ENCODE measurements around the gene FLNC. TPM values are rescaled to one million over a fixed set of nuclear protein-coding genes. Genes with fewer than 3 reads are reported as not detected.

Gene FLNC
- polyA plus RNA-seq, 1 of the 3 experiments (the other 2 are of a cell fraction) = 43.7 TPM

GRCh38 chr7:128886391-128887168, 56.4 kb downstream of the FLNC start (continued):
- TF ChIP-seq PBX3 (IDR thresholded peaks at IDR 0.05) (no peak), MEF2A (IDR thresholded peaks at IDR 0.05; ENCODE audit: borderline replicate concordance, low read depth) (no peak), RCOR1 (IDR thresholded peaks at IDR 0.05; ENCODE audit: low read length) (no peak)

- no peak overlapping the region for H3K4me2 ChIP-seq
- peaks cover 14% of the 10 kb centered on the region; the same call in 1 of the 2 replicates for H3K27me3 ChIP-seq (ENCODE audit: insufficient read depth)
- ChIA-PET POLR2A (no interaction called here), CTCF (interaction anchor here (1.5 to 9.7 kb wide), 3 partner anchors 13 to 461 kb away, joined by 13 to 104 read pairs (median 59); no protein-coding TSS in a partner anchor)
- no peaks in the 10 kb centered on the region for H3K79me2 ChIP-seq (ENCODE audit: insufficient read depth)
- WGBS (ENCODE audit: low lambda C conversion rate) = 90% methylated on average over 4 of the region's 7 CpGs
- DNase-seq = no peak
- no peaks in the 10 kb centered on the region; a peak in 1 of 4 replicates for H3K4me1 ChIP-seq (ENCODE audit: control insufficient read depth in 1 of 2, insufficient read depth in 2 of 2, low read depth in 1 of 2, low read length in 1 of 2)
- H3K27ac ChIP-seq (ENCODE audit: low read depth in 2 of 2, low read length in 1 of 2) = no peak overlapping the region
- no peak overlapping the region for H2AFZ ChIP-seq (ENCODE audit: low read depth)
- H3K4me3 ChIP-seq (ENCODE audit: low read depth in 2 of 2, low read length in 1 of 2) = no peak overlapping the region
- H3K9me2 ChIP-seq = no peaks in the 10 kb centered on the region
- H3K9me3 ChIP-seq = no peaks in the 10 kb centered on the region
- TF ChIP-seq IRF3 (IDR thresholded peaks at IDR 0.05; ENCODE audit: low read depth, low read length) = no peak
- TF ChIP-seq GATA2 (CRISPR knock-in tag; IDR thresholded peaks at IDR 0.05) = no peak
- TF ChIP-seq MAX (IDR thresholded peaks at IDR 0.05; ENCODE audit: low read depth) = no peak
- TF ChIP-seq MEF2A (IDR thresholded peaks at IDR 0.05; ENCODE audit: borderline replicate concordance, low read depth) = no peak
- no peak for TF ChIP-seq GABPA (IDR thresholded peaks at IDR 0.05; ENCODE audit: low read depth)
- TF ChIP-seq FOXJ3 (CRISPR knock-in tag; IDR thresholded peaks at IDR 0.05) = no peak
- TF ChIP-seq RXRA (IDR thresholded peaks at IDR 0.05; ENCODE audit: borderline replicate concordance, low read depth) = no peak
- TF ChIP-seq TCF12 (IDR thresholded peaks at IDR 0.05) = no peak
- no peak for TF ChIP-seq CTCF (IDR thresholded peaks at IDR 0.05)
- no peak for TF ChIP-seq MXI1 (IDR thresholded peaks at IDR 0.05; ENCODE audit: low read depth, low read length)
- no peak for TF ChIP-seq YY1 (IDR thresholded peaks at IDR 0.05; ENCODE audit: low read depth)
- TF ChIP-seq EP300 (IDR thresholded peaks at IDR 0.05; ENCODE audit: borderline replicate concordance in 1 of 2, low read depth in 1 of 2, low read length in 1 of 2) = no peak
- TF ChIP-seq TAF1 (IDR thresholded peaks at IDR 0.05; ENCODE audit: borderline replicate concordance, low read depth, low read length) = no peak
- no peak for TF ChIP-seq SIN3A (IDR thresholded peaks at IDR 0.05; ENCODE audit: borderline replicate concordance, low read depth, low read length)
- TF ChIP-seq RAD21 (IDR thresholded peaks at IDR 0.05; ENCODE audit: low read length) = no peak
- no peak for TF ChIP-seq CHD2 (IDR thresholded peaks at IDR 0.05; ENCODE audit: low read length, partially characterized antibody)
- no peaks in the 10 kb centered on the region for H3K36me3 ChIP-seq (replicated peaks in 1 of 2; ENCODE audit: control insufficient read depth in 1 of 2, insufficient read depth in 2 of 2, low read length in 1 of 2)
- no peaks in the 10 kb centered on the region for H4K20me1 ChIP-seq (ENCODE audit: insufficient read depth)
- H3K9ac ChIP-seq = no peak overlapping the region
- H3F3A ChIP-seq (replicated peaks; ENCODE audit: insufficient read depth) = no peaks in the 10 kb centered on the region
Observed at GRCh38 chr7:128887169-128888038, 57.2 kb downstream of the FLNC start.

All from SK-N-SH (cell line).